RWPE1 (cell line): ENCODE results near the gene ENPP4.
"Not testable (repeated sequence)": the region's sequence is repeated elsewhere in the genome, so short reads cannot be mapped to it uniquely, and the experiment has no call there.

Source experiments
- CTCF ChIA-PET: fragments of 350-600 bp; sonication (Branson Sonifier 250); formaldehyde crosslinking; extraction: SDS; loops from one replicate; lab custom pipeline; 2021; lab: Yijun Ruan, JAX
- POLR2A ChIA-PET: fragments of 400-600 bp; formaldehyde crosslinking; extraction: SDS; loops from one replicate; lab custom pipeline; 2020; ENCODE audit warnings: antibody characterized with exemption; ENCODE audit not compliant: low non-redundant PET; lab: Yijun Ruan, JAX
- DNase-seq: peaks from one replicate; pipeline ENCODE4 v3.0.0; 2012; ENCODE audit warnings: low spot score
- H3K27ac ChIP-seq: fragments of 450-650 bp; 2 replicates; pipeline ENCODE4 v1.5.1; 2017
- TF ChIP-seq, protein P1 (sequence below): fragments of 450-650 bp; conservative IDR thresholded peaks from 2 replicates; pipeline ENCODE4 v1.5.1; 2017; ENCODE audit warnings: low read depth, mild to moderate bottlenecking

The ENPP4 gene

GRCh38 chr6:46129629-46130511, at the start of gene ENPP4:
Gene ENPP4 (plus strand): TSS chr6:46129989. CDS start chr6:46139584, 9,595 bp downstream.
- CTCF ChIA-PET, result interaction anchor here (0.6 to 0.7 kb wide), 3 partner anchors 15 to 824 kb away, joined by 3 to 4 read pairs (median 3); no protein-coding TSS in a partner anchor
- no peak within 1 kb of the TSS for H3K27ac ChIP-seq
- peak; percentile 100 for DNase-seq
- TF ChIP-seq, protein P1, sequence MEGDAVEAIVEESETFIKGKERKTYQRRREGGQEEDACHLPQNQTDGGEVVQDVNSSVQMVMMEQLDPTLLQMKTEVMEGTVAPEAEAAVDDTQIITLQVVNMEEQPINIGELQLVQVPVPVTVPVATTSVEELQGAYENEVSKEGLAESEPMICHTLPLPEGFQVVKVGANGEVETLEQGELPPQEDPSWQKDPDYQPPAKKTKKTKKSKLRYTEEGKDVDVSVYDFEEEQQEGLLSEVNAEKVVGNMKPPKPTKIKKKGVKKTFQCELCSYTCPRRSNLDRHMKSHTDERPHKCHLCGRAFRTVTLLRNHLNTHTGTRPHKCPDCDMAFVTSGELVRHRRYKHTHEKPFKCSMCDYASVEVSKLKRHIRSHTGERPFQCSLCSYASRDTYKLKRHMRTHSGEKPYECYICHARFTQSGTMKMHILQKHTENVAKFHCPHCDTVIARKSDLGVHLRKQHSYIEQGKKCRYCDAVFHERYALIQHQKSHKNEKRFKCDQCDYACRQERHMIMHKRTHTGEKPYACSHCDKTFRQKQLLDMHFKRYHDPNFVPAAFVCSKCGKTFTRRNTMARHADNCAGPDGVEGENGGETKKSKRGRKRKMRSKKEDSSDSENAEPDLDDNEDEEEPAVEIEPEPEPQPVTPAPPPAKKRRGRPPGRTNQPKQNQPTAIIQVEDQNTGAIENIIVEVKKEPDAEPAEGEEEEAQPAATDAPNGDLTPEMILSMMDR, result no peak
- POLR2A ChIA-PET, result interaction anchor here (0.6 kb wide), 3 partner anchors 18 to 181 kb away, joined by 3 to 9 read pairs (median 7); no protein-coding TSS in a partner anchor

GRCh38 chr6:46080111-46080510, 49.7 kb upstream of the ENPP4 start:
- H3K27ac ChIP-seq, result no peak overlapping the region
- TF ChIP-seq, protein P1, result no peak
- DNase-seq, result no peak
- CTCF ChIA-PET, result interaction anchor here (1.1 to 1.7 kb wide), 2 partner anchors 10 to 150 kb away, joined by 3 to 5 read pairs; no protein-coding TSS in a partner anchor
- POLR2A ChIA-PET, result no interaction called here

DNA sequence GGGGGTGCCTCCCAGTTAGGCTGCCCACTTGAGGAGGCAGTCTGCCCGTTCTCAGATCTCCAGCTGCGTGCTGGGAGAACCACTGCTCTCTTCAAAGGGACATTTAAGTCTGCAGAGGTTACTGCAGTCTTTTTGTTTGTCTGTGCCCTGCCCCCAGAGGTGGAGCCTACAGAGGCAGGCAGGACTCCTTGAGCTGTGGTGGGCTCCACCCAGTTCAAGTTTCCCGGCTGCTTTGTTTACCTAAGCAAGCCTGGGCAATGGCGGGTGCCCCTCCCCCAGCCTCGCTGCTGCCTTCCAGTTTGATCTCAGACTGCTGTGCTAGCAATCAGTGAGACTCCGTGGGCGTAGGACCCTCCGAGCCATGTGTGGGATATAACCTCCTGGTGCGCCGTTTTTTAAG, 44.1 kb upstream of the ENPP4 start:
- H3K27ac ChIP-seq, POLR2A ChIA-PET, CTCF ChIA-PET, DNase-seq: not testable (repeated sequence)

DNA sequence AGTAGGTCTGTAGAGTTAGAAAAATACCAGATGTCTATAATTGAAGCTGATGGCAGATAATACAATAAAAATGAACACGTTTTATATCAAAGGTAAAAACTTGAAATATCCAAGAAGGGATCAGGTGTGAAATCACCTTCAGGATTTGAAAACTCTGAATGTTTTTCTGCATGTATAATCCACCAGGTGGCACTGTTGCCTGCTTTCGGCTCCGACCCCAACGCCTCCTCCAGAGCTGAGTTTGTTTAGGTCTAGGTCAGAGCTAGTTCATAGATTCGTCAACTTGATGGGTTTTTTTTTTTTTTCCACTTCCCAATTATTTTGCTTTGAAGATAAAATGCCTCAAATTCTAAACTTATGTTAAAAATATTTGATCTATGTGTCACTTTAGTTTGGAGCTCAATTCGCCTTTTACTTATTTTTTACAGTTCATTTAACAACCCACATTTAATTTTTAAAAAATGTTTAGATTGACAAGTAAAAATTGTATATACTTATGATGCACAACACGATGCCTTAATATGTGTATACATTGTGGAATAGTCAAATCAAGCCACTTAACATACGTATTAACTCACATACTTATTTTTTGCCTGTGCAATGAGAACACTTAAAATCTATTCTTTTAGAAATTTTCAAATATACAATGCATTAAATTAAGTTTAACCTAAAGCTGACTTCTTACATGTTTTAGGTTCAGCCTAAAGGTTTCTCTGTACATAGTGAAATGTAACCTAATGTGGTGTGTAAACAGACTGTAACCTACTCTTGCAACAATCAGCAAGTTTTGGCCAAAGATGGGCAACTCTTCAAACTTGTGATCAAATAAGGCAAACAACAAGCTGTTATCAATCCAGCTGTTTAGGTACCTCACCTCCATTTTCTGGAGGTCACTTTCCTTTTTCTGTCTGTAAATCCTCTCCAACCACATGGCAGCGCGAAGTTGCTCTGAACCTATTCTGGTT, 39.4 kb upstream of the ENPP4 start:
- POLR2A ChIA-PET, result no interaction called here
- CTCF ChIA-PET, result interaction anchor here (0.6 to 1.3 kb wide), 19 partner anchors 10 to 1514 kb away, joined by 3 to 12 read pairs (median 3); no protein-coding TSS in a partner anchor
- TF ChIP-seq, protein P1, result peak; percentile 85
- peak; percentile 63 for DNase-seq
- no peak overlapping the region for H3K27ac ChIP-seq

- CTCF ChIA-PET, result interaction anchor here (0.6 to 1.3 kb wide), 5 partner anchors 16 to 1155 kb away, joined by 3 to 12 read pairs (median 4); no protein-coding TSS in a partner anchor
- no peak for DNase-seq
- H3K27ac ChIP-seq, result no peak overlapping the region
- POLR2A ChIA-PET, result no interaction called here
- TF ChIP-seq, protein P1, result no peak
These were observed 38.7 kb upstream of the ENPP4 start for GRCh38 chr6:46091080-46091478.

GRCh38 chr6:46095251-46095650, 34.5 kb upstream of the ENPP4 start:
- ChIA-PET POLR2A (no interaction called here), CTCF (no interaction called here)
- no peak overlapping the region for H3K27ac ChIP-seq
- TF ChIP-seq, protein P1, result no peak
- DNase-seq, result no peak
